H1 (cell line): Measurements from ENCODE around the gene MRPL40. TPM values are rescaled to one million over a fixed set of nuclear protein-coding genes. Genes with fewer than 3 reads are reported as not detected.

Source experiments
- CTCF ChIA-PET: fragments of 300-600 bp; sonication (Branson Sonifier 250); formaldehyde crosslinking; loops from one replicate; lab custom pipeline; 2021; ENCODE audit not compliant: partially characterized antibody; lab: Charles Lee
- POLR2A ChIA-PET: fragments of 300-600 bp; sonication (Branson Sonifier 250); formaldehyde crosslinking; loops from one replicate; lab custom pipeline; 2021; ENCODE audit warnings: inconsistent platforms; ENCODE audit not compliant: partially characterized antibody; lab: Charles Lee
- DNase-seq, 2 experiments: peaks; one replicate each; pipeline versions ENCODE4 v3.0.0 to v3.0.0-alpha.2; 2010 to 2022; ENCODE audit warnings: low spot score in 2 of 2, low read depth in 1 of 2, mixed read lengths in 1 of 2
- FAIRE-seq: peaks from 2 replicates; lab custom pipeline; 2011; peaks lifted over from hg19 to GRCh38; lab: Jason Lieb, UNC
- H2AFZ ChIP-seq: 2 replicates; pipeline ENCODE4 v1.8.1; 2012; ENCODE audit warnings: low read length, inconsistent platforms
- H2AK5ac ChIP-seq: 2 replicates; pipeline ENCODE4 v1.6.1; 2013; ENCODE audit warnings: low read depth, low read length
- H2BK120ac ChIP-seq: replicated peaks from 2 replicates; pipeline ENCODE3; 2013; ENCODE audit warnings: low read depth, low read length, inconsistent platforms
- H2BK12ac ChIP-seq: 2 replicates; pipeline ENCODE4 v1.6.1; 2013; ENCODE audit warnings: low read depth, low read length
- H2BK15ac ChIP-seq: 2 replicates; pipeline ENCODE4 v1.6.1; 2013; ENCODE audit warnings: low read length
- H2BK20ac ChIP-seq: 2 replicates; pipeline ENCODE4 v1.6.1; 2013; ENCODE audit warnings: low read length
- H2BK5ac ChIP-seq: 2 replicates; pipeline ENCODE4 v1.6.1; 2013; ENCODE audit warnings: low read depth, low read length
- H3K14ac ChIP-seq: 2 replicates; pipeline ENCODE4 v1.6.1; 2013; ENCODE audit warnings: inconsistent platforms; ENCODE audit not compliant: insufficient read length
- H3K18ac ChIP-seq: 2 replicates; pipeline ENCODE4 v1.6.1; 2013; ENCODE audit warnings: low read length; ENCODE audit errors: extremely low read depth
- H3K23ac ChIP-seq: 2 replicates; pipeline ENCODE4 v1.6.1; 2013; ENCODE audit warnings: inconsistent platforms; ENCODE audit not compliant: insufficient read length
- H3K23me2 ChIP-seq: 2 replicates; pipeline ENCODE4 v1.6.1; 2013; ENCODE audit warnings: low read depth, low read length
- H3K27ac ChIP-seq: 2 replicates; pipeline ENCODE4 v1.6.1; 2011; ENCODE audit warnings: low read depth, low read length, inconsistent platforms
- H3K27me3 ChIP-seq, 4 experiments: replicated peaks in 1 of 4; 1 replicate in 1 of 4; 2 replicates in 3 of 4; pipeline versions ENCODE4 v1.6.1 to v1.8.1; 2011 to 2013; ENCODE audit warnings: low read length in 3 of 4, mild to moderate bottlenecking in 3 of 4, inconsistent platforms in 2 of 4, mixed read lengths in 2 of 4, moderate library complexity in 1 of 4; ENCODE audit not compliant: control insufficient read depth in 3 of 4, insufficient read depth in 3 of 4; ENCODE audit errors: extremely low read depth in 1 of 4
- H3K36me3 ChIP-seq, 4 experiments: 2 replicates each; pipeline versions ENCODE4 v1.6.1 to v1.8.1; 2011 to 2013; ENCODE audit warnings: mild to moderate bottlenecking in 4 of 4, low read length in 3 of 4, moderate library complexity in 2 of 4, control low read depth in 1 of 4, inconsistent platforms in 1 of 4; ENCODE audit not compliant: insufficient read depth in 4 of 4, control insufficient read depth in 2 of 4
- H3K4ac ChIP-seq: replicated peaks from 2 replicates; pipeline ENCODE3; 2013; ENCODE audit warnings: low read length, low read depth, mixed read lengths, inconsistent platforms; ENCODE audit not compliant: insufficient read length
- H3K4me1 ChIP-seq, 4 experiments: replicated peaks in 1 of 4; 1 replicate in 1 of 4; 2 replicates in 3 of 4; pipeline versions ENCODE4 v1.6.1 to v1.8.1; 2011 to 2013; ENCODE audit warnings: low read length in 3 of 4, inconsistent platforms in 2 of 4, mixed read lengths in 1 of 4; ENCODE audit not compliant: insufficient read depth in 4 of 4, control insufficient read depth in 3 of 4
- H3K4me2 ChIP-seq, 2 experiments: 2 replicates each; pipeline versions ENCODE4 v1.6.1 to v1.8.1; 2011 to 2013; ENCODE audit warnings: low read depth in 2 of 2, low read length in 2 of 2, control low read depth in 1 of 2, inconsistent platforms in 1 of 2, mild to moderate bottlenecking in 1 of 2; ENCODE audit not compliant: insufficient read depth in 1 of 2
- H3K4me3 ChIP-seq, 4 experiments: fragments of 200-600, 300-600 bp in 1 of 4; sonication (generic), shearing (Covaris generic), sonication (Bioruptor Twin) in 1 of 4; 2 replicates each; pipeline versions ENCODE4 v1.5.1 to v1.8.1; 2011 to 2016; ENCODE audit warnings: low read length in 4 of 4, low read depth in 3 of 4, control low read depth in 2 of 4, inconsistent platforms in 2 of 4, mild to moderate bottlenecking in 2 of 4, mixed read lengths in 1 of 4, moderate library complexity in 1 of 4; ENCODE audit not compliant: insufficient read depth in 2 of 4; ENCODE audit errors: extremely low read depth in 1 of 4
- H3K56ac ChIP-seq: replicated peaks from 2 replicates; pipeline ENCODE3; 2013; ENCODE audit warnings: low read depth, mild to moderate bottlenecking, mixed read lengths, low read length, inconsistent platforms; ENCODE audit not compliant: insufficient read length
- H3K79me1 ChIP-seq: 2 replicates; pipeline ENCODE4 v1.6.1; 2013; ENCODE audit warnings: low read depth, low read length, control low read depth
- H3K79me2 ChIP-seq, 2 experiments: 2 replicates each; pipeline versions ENCODE4 v1.6.1 to v1.8.1; 2012 to 2013; ENCODE audit warnings: low read length in 2 of 2, mild to moderate bottlenecking in 2 of 2, inconsistent platforms in 1 of 2; ENCODE audit not compliant: insufficient read depth in 2 of 2, control insufficient read depth in 1 of 2
- H3K9ac ChIP-seq, 4 experiments: replicated peaks in 1 of 4; 1 replicate in 1 of 4; 2 replicates in 3 of 4; pipeline versions ENCODE4 v1.6.1 to v1.8.1; 2011 to 2013; ENCODE audit warnings: low read depth in 3 of 4, low read length in 3 of 4, control low read depth in 2 of 4, mild to moderate bottlenecking in 2 of 4, moderate library complexity in 2 of 4, inconsistent platforms in 1 of 4; ENCODE audit errors: extremely low read depth in 1 of 4
- H3K9me3 ChIP-seq, 2 experiments: 2 replicates each; pipeline versions ENCODE4 v1.6.1 to v1.8.1; 2012 to 2013; ENCODE audit warnings: mild to moderate bottlenecking in 2 of 2, moderate library complexity in 2 of 2, control low read depth in 1 of 2, inconsistent platforms in 1 of 2, low read depth in 1 of 2, low read length in 1 of 2, mixed read lengths in 1 of 2; ENCODE audit not compliant: insufficient read depth in 2 of 2
- H4K20me1 ChIP-seq, 2 experiments: replicated peaks in 1 of 2; 2 replicates each; pipeline versions ENCODE3 to v1.8.1; 2011 to 2013; ENCODE audit warnings: inconsistent platforms in 2 of 2, low read length in 2 of 2, mild to moderate bottlenecking in 1 of 2; ENCODE audit not compliant: insufficient read depth in 2 of 2, control insufficient read depth in 1 of 2
- H4K5ac ChIP-seq: 2 replicates; pipeline ENCODE4 v1.6.1; 2013; ENCODE audit warnings: low read length, low read depth, mixed read lengths, inconsistent platforms; ENCODE audit not compliant: insufficient read length
- H4K8ac ChIP-seq: 2 replicates; pipeline ENCODE4 v1.8.0; 2013; ENCODE audit warnings: mild to moderate bottlenecking, moderate library complexity, low read length, inconsistent platforms; ENCODE audit not compliant: insufficient read depth; ENCODE audit errors: extremely low read depth
- H4K91ac ChIP-seq: replicated peaks from 2 replicates; pipeline ENCODE3; 2013; ENCODE audit warnings: low read length, mixed read lengths, inconsistent platforms; ENCODE audit not compliant: insufficient read length
- CHD1 ChIP-seq: IDR thresholded peaks from 2 replicates; pipeline ENCODE4 v1.6.1; 2012; ENCODE audit warnings: low read depth, low read length, improper control_type of control experiment
- CTCF ChIP-seq, 3 experiments: IDR thresholded peaks; 1 replicate in 2 of 3; 2 replicates in 1 of 3; pipeline versions ENCODE4 v1.5.1 to v1.6.1; 2011; ENCODE audit warnings: low read length in 3 of 3, mild to moderate bottlenecking in 3 of 3, inconsistent platforms in 2 of 3, low read depth in 1 of 3, moderate library complexity in 1 of 3; ENCODE audit not compliant: insufficient read depth in 1 of 3; ENCODE audit errors: control extremely low read depth in 1 of 3
- E2F6 ChIP-seq: IDR thresholded peaks from 2 replicates; pipeline ENCODE4 v1.6.1; 2012; ENCODE audit warnings: inconsistent platforms
- FOSL1 ChIP-seq: IDR thresholded peaks from 2 replicates; pipeline ENCODE4 v1.6.1; 2011; ENCODE audit warnings: mild to moderate bottlenecking, low read depth, low read length, moderate library complexity; ENCODE audit not compliant: insufficient read depth
- MAX ChIP-seq: IDR thresholded peaks from 2 replicates; pipeline ENCODE4 v1.6.1; 2012; ENCODE audit warnings: inconsistent platforms
- POLR2AphosphoS5 ChIP-seq: IDR thresholded peaks from 2 replicates; pipeline ENCODE4 v1.6.1; 2011; ENCODE audit warnings: low read depth, low read length
- POU5F1 ChIP-seq: IDR thresholded peaks from 2 replicates; pipeline ENCODE4 v1.6.1; 2011; ENCODE audit warnings: low read depth, mild to moderate bottlenecking, low read length, moderate library complexity
- SP1 ChIP-seq: IDR thresholded peaks from 2 replicates; pipeline ENCODE4 v1.6.1; 2011; ENCODE audit warnings: low read depth, low read length
- whole genome bisulfite sequencing, 2 experiments: shearing (Covaris generic) in 1 of 2; methylation state at CpG; one replicate each; pipeline versions ENCODE4 v1.1.6 to v1.1.7; 2013 to 2015; ENCODE audit warnings: low lambda C conversion rate in 2 of 2, mixed read lengths in 2 of 2, inconsistent platforms in 1 of 2, low coverage in 1 of 2, missing lambda C conversion rate in 1 of 2; ENCODE audit not compliant: insufficient replicate concordance in 2 of 2, insufficient coverage in 1 of 2, insufficient read length in 1 of 2; ENCODE audit errors: extremely low coverage in 1 of 2, missing lambda C conversion rate in 1 of 2; 5-methylcytosine and 5-hydroxymethylcytosine counted together
- polyA plus RNA-seq, 7 experiments: library from polyadenylated mRNA; depleted of rRNA in 3 of 7; stranded (reverse) in 5 of 7; unstranded in 2 of 7; fragments of >200 nt in 5 of 7; fragments of 200-250 nt in 2 of 7; gene quantifications; 1 replicate in 5 of 7; 2 replicates in 1 of 7; 4 replicates in 1 of 7; pipeline versions ENCODE4 v1.2.1 to v1.2.3, GENCODE V29; 2011 to 2013; ENCODE audit warnings: missing spikeins in 2 of 7, mixed read lengths in 2 of 7
- total RNA-seq: library from RNA; stranded (reverse); fragmentation: NEBNext Ultra II Directional; extraction: Animal tissue kit (Norgen Biotek cat#: 25700); gene quantifications from 2 replicates; pipeline ENCODE4 v1.2.1, GENCODE V29; 2021

Gene MRPL40
- total and polyA plus RNA-seq, 2 of the 8 experiments (the other 6 are each of a cell fraction or from before 2014, with no cell fraction given): 12.4 to 14.5 TPM

- FAIRE-seq (no peak), DNase-seq (no peak)
- no peak overlapping the region for H3K14ac ChIP-seq
- H3K23me2 ChIP-seq: no peaks in the 10 kb centered on the region
- no peak overlapping the region for H3K4ac ChIP-seq
- H2AFZ ChIP-seq: no peak overlapping the region
- no peak overlapping the region for H4K5ac ChIP-seq
- no peak overlapping the region for H3K56ac ChIP-seq
- no peak overlapping the region for H4K8ac ChIP-seq
- H2BK20ac ChIP-seq: no peak overlapping the region
- no peak overlapping the region for H3K23ac ChIP-seq
- no peak overlapping the region for H2BK12ac ChIP-seq
- H4K91ac ChIP-seq: no peak overlapping the region
- no peak overlapping the region for H3K4me3 ChIP-seq
- H3K27ac ChIP-seq: no peak overlapping the region
- H3K79me1 ChIP-seq: no peaks in the 10 kb centered on the region
- no peak overlapping the region for H3K18ac ChIP-seq
- no peak overlapping the region for H3K9ac ChIP-seq
- no peaks in the 10 kb centered on the region for H3K4me1 ChIP-seq
- peaks cover 0 to 9% of the 10 kb centered on the region in 2 experiments for H4K20me1 ChIP-seq
- H3K27me3 ChIP-seq: no peaks in the 10 kb centered on the region
- POLR2A ChIA-PET: no interaction called here
- H2BK15ac ChIP-seq: no peak overlapping the region
- H2BK5ac ChIP-seq: no peak overlapping the region
- H3K9me3 ChIP-seq: no peaks in the 10 kb centered on the region
- CTCF ChIA-PET: no interaction called here
- H3K4me2 ChIP-seq: no peak overlapping the region
- H2BK120ac ChIP-seq: no peak overlapping the region
- no peak for TF ChIP-seq E2F6
- no peak for TF ChIP-seq CHD1
- no peak for TF ChIP-seq FOSL1
- no peak for TF ChIP-seq MAX
- no peak for TF ChIP-seq POU5F1
- TF ChIP-seq SP1: no peak
- no peak for TF ChIP-seq CTCF (IDR thresholded peaks at IDR 0.05; ENCODE audit: control extremely low read depth in 1 of 3, insufficient read depth in 1 of 3, low read depth in 1 of 3, low read length in 3 of 3)
- no peak for TF ChIP-seq POLR2AphosphoS5
- H2AK5ac ChIP-seq: no peak overlapping the region
- WGBS, 2 experiments: 98% methylated on average over 4 of the region's 4 CpGs; no CpG with 5 or more reads in 1 of the 2 experiments
- no peaks in the 10 kb centered on the region for H3K79me2 ChIP-seq
- peaks cover 11 to 41% (median 28%) of the 10 kb centered on the region in 4 experiments; a peak in 7 of 8 replicates for H3K36me3 ChIP-seq
Measured at GRCh38 chr22:19401483-19401882, 30.9 kb upstream of the MRPL40 start.
